Endothelial cell of umbilical vein (primary cell): ENCODE results near the gene HESX1. TPM values are rescaled to one million over a fixed set of nuclear protein-coding genes. Genes with fewer than 3 reads are reported as not detected.

Experiments
- BruUV-seq: library from RNA; stranded (reverse); fragments of 400-500 nt; replicated peaks from 2 replicates; lab custom pipeline; 2021; lab: Mats Ljungman, UMichigan
- CTCF ChIA-PET: fragments of 300-600, 350-600 bp; sonication (Branson Sonifier 250); formaldehyde crosslinking; loops from one replicate; lab custom pipeline; 2021; ENCODE audit warnings: antibody characterized with exemption, inconsistent platforms; lab: Charles Lee
- POLR2A ChIA-PET: fragments of 300-600, 350-600 bp; sonication (Branson Sonifier 250); formaldehyde crosslinking; loops from one replicate; lab custom pipeline; 2021; ENCODE audit warnings: antibody characterized with exemption, inconsistent platforms; lab: Charles Lee
- DNase-seq: peaks from one replicate; pipeline ENCODE4 v3.0.0-alpha.2; 2011; ENCODE audit warnings: low read depth, low spot score
- FAIRE-seq: peaks from 2 replicates; lab custom pipeline; 2011; peaks lifted over from hg19 to GRCh38; lab: Jason Lieb, UNC
- H2AFZ ChIP-seq: 2 replicates; pipeline ENCODE4 v1.6.0; 2012; ENCODE audit warnings: low read depth, low read length, control low read depth, inconsistent platforms
- H3K27ac ChIP-seq: 2 replicates; pipeline ENCODE4 v1.5.1; 2011; ENCODE audit warnings: low read depth, mild to moderate bottlenecking, control low read depth, low read length, moderate library complexity; ENCODE audit not compliant: insufficient read depth
- H3K27me3 ChIP-seq, 2 experiments: 2 replicates each; pipeline versions ENCODE4 v1.6.0 to v1.6.1; 2011; ENCODE audit warnings: low read length in 2 of 2, mixed read lengths in 1 of 2; ENCODE audit not compliant: control insufficient read depth in 2 of 2, insufficient read depth in 2 of 2
- H3K36me3 ChIP-seq, 2 experiments: 2 replicates in 1 of 2; 3 replicates in 1 of 2; pipeline ENCODE4 v1.5.1; 2011; ENCODE audit warnings: low read length in 2 of 2, mild to moderate bottlenecking in 1 of 2, moderate library complexity in 1 of 2; ENCODE audit not compliant: control insufficient read depth in 2 of 2, insufficient read depth in 2 of 2; ENCODE audit errors: extremely low read depth in 1 of 2
- H3K4me1 ChIP-seq: 3 replicates; pipeline ENCODE4 v1.5.1; 2011; ENCODE audit warnings: mild to moderate bottlenecking, low read length; ENCODE audit not compliant: control insufficient read depth, insufficient read depth; ENCODE audit errors: extremely low read depth
- H3K4me2 ChIP-seq: 2 replicates; pipeline ENCODE4 v1.6.1; 2011; ENCODE audit warnings: low read length, control low read depth, mixed read lengths; ENCODE audit not compliant: insufficient read depth
- H3K4me3 ChIP-seq, 3 experiments: fragments of 200-600 bp in 1 of 3; sonication (generic), shearing (Covaris generic) in 1 of 3; replicated peaks in 1 of 3; 2 replicates each; pipeline ENCODE4 v1.5.1; 2011 to 2016; ENCODE audit warnings: control low read depth in 3 of 3, low read length in 3 of 3, mild to moderate bottlenecking in 2 of 3, inconsistent platforms in 1 of 3, low read depth in 1 of 3, moderate library complexity in 1 of 3; ENCODE audit not compliant: insufficient read depth in 1 of 3
- H3K79me2 ChIP-seq: 2 replicates; pipeline ENCODE4 v1.6.0; 2012; ENCODE audit warnings: low read length, inconsistent platforms; ENCODE audit not compliant: control insufficient read depth, insufficient read depth
- H3K9ac ChIP-seq: replicated peaks from 2 replicates; pipeline ENCODE3; 2011; ENCODE audit warnings: low read length, control low read depth; ENCODE audit not compliant: insufficient read depth; ENCODE audit errors: extremely low read depth
- H3K9me1 ChIP-seq: replicated peaks from 3 replicates; pipeline ENCODE4 v1.6.0; 2011; ENCODE audit warnings: mild to moderate bottlenecking, low read length; ENCODE audit not compliant: control insufficient read depth, insufficient read depth; ENCODE audit errors: extremely low read depth
- H3K9me3 ChIP-seq: replicated peaks from 2 replicates; pipeline ENCODE4 v1.5.1; 2012; ENCODE audit warnings: low read length, inconsistent platforms; ENCODE audit not compliant: control insufficient read depth, insufficient read depth
- H4K20me1 ChIP-seq: replicated peaks from 2 replicates; pipeline ENCODE3; 2011; ENCODE audit warnings: mild to moderate bottlenecking, low read length; ENCODE audit not compliant: control insufficient read depth, insufficient read depth; ENCODE audit errors: extremely low read depth
- CTCF ChIP-seq, 2 donors: IDR thresholded peaks; 1 replicate in 1 of 2; 2 replicates in 1 of 2; pipeline ENCODE4 v1.5.1; 2011; ENCODE audit warnings: low read length in 2 of 2, mild to moderate bottlenecking in 2 of 2, moderate library complexity in 2 of 2, control low read depth in 1 of 2, inconsistent platforms in 1 of 2, low read depth in 1 of 2; ENCODE audit not compliant: insufficient read depth in 1 of 2; ENCODE audit errors: extremely low read depth in 1 of 2
- GATA2 ChIP-seq: IDR thresholded peaks from 2 replicates; pipeline ENCODE4 v1.7.0; 2011; ENCODE audit warnings: low read depth, mild to moderate bottlenecking, moderate library complexity, mixed read lengths, low read length; ENCODE audit not compliant: insufficient read length, insufficient read depth
- dilution Hi-C: fragments of 300-500 bp; cut with MboI; formaldehyde crosslinking; loops from one replicate; pipeline ENCODE4 v1.15.0; 2019; ENCODE audit warnings: low sequenced_read_pairs; ENCODE audit not compliant: extremely low pct_ligation_motif_present
- intact Hi-C: fragments of 100-400 bp; cut with micrococcal nuclease; formaldehyde crosslinking; loops from one replicate; pipeline ENCODE4 v1.10.0; 2022
- polyA plus RNA-seq, 4 experiments: library from polyadenylated mRNA; depleted of rRNA in 3 of 4; stranded (reverse) in 3 of 4; unstranded in 1 of 4; fragments of >200 nt; gene quantifications; 2 replicates each; pipeline versions ENCODE4 v1.2.1 to v1.2.3, GENCODE V29; 2011 to 2012; ENCODE audit warnings: missing spikeins in 1 of 4
- total RNA-seq: library from RNA; stranded (reverse); gene quantifications from 2 replicates; pipeline ENCODE4 v1.2.3, GENCODE V29; 2021

Gene HESX1
- total and polyA plus RNA-seq, 2 donors (not counting 3 experiments of a cell fraction or from before 2014, with no cell fraction given): 0.21 to 0.58 TPM

DNA sequence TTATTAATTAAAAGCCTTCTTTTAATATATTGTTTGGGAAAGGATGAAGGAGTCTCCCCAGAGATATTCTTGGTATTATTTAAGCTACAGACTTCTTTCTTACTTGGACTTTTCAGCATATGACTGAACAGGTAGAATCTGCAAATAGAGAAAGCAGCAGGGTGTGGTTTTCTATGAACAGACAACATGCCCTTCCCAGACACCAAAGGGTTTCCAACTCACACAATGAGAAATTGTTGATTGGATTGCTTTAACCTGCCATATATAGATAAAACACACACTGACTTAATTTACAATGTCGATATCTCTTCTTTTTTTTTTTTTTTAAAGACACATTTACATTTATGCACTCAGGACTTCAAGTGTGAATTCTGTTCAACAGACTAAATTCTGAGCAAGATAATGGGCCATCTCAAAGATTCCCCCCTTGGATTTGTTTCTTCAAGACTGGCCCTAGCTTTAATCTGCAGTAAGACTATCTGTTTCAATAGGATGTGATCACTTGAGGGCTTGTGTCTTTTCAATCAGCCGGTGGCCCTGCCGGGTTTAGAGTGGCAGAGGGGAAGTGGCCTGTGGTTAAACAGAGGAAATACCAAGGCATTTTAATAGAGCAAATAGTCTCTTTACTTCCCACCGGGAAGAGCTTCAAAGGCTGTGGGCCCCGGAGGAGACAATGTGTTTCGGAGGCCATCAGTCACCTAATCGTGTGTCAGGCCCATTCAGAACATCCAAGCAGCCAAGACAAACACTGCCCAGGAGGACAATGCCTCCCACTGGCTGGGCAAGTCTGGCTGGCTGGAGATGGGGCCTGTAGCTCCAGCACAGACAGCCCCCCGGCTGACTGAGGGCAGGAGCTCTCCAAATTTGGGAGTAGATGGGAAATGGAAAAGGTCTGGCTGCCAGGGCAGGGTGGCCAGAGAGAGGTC is 40.7 kb downstream of the HESX1 start:
- CTCF ChIA-PET: interaction anchor here (0.7 to 3.7 kb wide), 4 partner anchors 9 to 163 kb away, joined by 3 to 20 read pairs (median 4); no protein-coding TSS in a partner anchor
- peak overlapping the region; percentile 1 for H3K4me2 ChIP-seq

More for the DNA sequence above, 40.7 kb downstream of the HESX1 start:
- Histone ChIP-seq H3K4me1 (peaks cover 6% of the 10 kb centered on the region), H3K79me2 (no peaks in the 10 kb centered on the region), H3K27ac (no peak overlapping the region), H3K36me3 (no peaks in the 10 kb centered on the region), H3K9me1 (no peaks in the 10 kb centered on the region), H3K9ac (no peak overlapping the region), H3K9me3 (no peaks in the 10 kb centered on the region), H2AFZ (no peak overlapping the region), H3K4me3 (no peak overlapping the region), H4K20me1 (no peaks in the 10 kb centered on the region), H3K27me3 (peaks cover 67 to 73% of the 10 kb centered on the region in 2 experiments)
- intact Hi-C loops: loop anchor here (1.0 to 10.0 kb wide), 2 partner anchors 8 to 164 kb away; no protein-coding TSS in a partner anchor
- FAIRE-seq (peak; percentile 86), DNase-seq (peak; percentile 18)
- TF ChIP-seq GATA2 (peak; percentile 52), CTCF (IDR thresholded peaks at IDR 0.05; ENCODE audit: extremely low read depth in 1 of 2, insufficient read depth in 1 of 2, low read depth in 1 of 2, low read length in 2 of 2) (no peak)
- dilution Hi-C loops: no loop called here
- POLR2A ChIA-PET: no interaction called here
- no TSS peak for BruUV-seq
